NCI-H1092 (cell line): ENCODE results near the gene DENND5A.
"Not testable (repeated sequence)": the region's sequence is repeated elsewhere in the genome, so short reads cannot be mapped to it uniquely, and the experiment has no call there.

Source experiments
- DNase-seq: peaks from one replicate; lab custom pipeline; 2025; lab: John Stamatoyannopoulos, UW

Gene DENND5A

DNA sequence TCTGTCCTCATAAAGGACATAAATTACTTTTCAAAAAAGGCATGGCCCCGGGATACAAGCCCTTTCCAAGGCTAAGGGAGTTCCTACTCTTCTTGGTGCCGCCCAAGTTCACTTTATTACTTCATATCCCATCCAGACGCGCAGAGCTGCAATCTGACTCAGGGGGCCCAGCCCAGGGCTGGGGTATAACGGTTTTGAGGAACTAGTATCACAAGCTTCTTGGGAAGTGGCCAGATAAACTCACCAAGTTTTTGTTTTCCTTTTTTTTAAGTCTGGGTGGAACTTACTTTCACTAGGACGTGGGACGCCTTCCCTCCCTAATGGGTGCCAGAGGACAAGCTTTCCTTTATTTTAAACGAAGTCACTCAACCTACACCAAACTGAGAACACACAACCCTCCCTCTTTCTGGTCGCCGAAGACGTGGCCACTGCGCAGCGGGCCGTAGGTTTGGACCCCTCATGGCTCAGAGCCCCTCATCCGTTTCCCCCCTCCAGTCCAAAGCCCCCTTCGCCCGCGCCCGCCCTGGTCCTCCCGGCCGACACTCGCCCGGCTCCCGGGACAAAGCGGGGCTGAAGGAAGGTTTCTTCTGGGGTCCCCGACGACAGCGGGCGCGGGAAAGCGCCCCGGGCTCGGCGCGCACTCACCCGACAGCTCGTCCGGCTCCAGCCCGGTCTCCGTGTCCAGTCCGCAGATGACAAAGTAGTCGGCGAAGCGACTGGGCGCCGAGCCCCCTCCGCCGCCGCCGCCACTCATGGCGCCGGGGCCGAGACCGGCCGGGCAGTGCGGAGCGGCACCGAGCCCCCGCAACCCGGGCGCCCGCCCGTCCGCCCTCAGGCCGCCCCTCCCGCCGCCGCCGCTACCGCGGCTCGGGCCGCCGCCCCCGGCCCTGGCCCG lies 587 bp downstream of the DENND5A start:
- DNase-seq, result no peak

DNA sequence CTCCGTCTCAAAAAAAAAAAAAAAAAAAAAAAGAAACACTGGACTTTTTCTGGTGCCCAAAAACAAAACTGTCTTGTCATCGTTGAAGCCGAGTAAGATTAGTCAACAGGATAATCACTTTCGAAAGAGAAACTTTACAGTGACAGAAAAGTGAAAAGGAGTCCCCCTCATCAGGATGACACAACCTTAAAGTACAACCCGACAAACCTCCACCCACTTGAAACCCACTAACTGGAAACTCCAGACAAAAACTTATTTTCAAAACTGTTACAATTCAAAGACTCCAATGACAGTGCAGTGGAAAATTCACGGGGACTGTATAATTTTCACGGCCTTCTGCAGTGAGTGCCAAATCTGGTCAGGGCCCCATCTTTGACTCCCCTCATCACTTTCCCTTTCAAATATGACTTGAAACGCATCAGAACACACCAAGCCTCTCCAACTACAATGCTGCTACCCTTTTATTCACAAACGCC lies 1.3 kb downstream of the DENND5A start:
- no peak for DNase-seq

DNA sequence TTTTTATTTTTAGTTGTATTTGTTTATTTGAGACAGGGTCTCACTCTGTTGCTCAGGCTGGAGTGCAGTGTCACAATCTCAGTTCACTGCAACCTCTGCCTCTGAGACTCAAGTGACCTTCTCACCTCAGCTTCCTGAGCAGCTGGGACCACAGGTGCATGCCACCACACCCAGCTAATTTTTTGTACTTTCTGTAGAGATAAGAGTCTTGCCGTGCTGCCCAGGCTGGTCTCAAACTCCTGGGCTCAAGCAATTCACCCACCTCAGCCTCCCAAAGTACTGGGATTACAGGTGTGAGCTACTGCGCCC lies 4.4 kb downstream of the DENND5A start:
- not testable (repeated sequence) for DNase-seq

GRCh38 chr11:9259981-9260837 lies 4.9 kb downstream of the DENND5A start:
- no peak for DNase-seq

DNA sequence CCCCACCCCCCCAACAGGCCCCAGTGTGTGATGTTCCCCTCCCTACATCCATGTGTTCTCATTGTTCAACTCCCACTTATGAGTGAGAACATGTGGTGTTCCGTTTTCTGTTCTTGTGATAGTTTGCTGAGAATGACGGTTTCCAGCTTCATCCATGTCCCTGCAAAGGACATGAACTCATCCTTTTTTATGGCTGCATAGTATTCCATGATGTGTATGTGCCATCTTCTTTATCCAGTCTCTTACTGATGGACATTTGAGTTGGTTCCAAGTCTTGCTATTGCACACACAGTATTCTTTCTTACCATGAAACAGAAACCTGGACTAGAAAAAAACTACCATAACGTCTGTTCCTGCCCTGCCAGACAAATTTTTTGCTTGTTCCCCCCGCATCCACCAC lies 6.9 kb downstream of the DENND5A start:
- not testable (repeated sequence) for DNase-seq

DNA sequence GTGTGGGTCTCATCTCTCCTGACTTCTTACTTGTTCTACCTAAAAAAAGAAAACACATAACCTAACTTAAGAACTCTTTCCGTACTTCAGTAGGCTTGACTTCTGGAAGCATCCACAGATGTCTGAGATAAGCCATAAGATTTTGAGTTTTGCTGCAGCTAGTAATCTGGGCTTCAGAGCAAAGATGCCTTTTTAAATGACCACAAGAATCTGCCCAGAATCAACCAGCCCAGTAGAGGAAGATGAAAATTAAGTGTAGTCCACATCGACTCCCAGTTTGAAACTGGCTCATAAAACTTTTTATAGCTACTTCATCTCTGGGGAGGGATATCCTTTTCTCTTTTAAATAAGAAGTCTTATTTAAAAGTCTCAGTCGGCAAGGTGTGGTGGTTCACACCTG lies 10.7 kb downstream of the DENND5A start:
- no peak for DNase-seq

DNA sequence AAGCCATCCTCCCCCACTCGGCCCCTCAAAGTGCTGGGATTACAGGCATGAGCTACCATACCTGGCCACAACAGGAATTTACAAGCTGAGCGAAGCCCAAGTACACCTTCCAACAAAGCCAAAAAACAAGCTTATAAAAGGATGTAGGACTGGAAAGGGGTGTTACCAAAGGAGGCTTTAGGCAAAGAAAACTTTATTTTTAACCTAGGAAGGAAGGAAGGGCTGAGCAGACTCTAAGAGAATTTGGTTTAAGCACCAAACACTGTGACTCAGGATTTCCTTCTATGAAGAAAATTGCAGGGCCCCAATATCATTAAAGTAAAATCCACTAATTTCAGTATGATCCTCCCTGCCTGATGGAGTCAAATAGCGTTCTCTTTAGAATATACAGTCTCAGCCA lies 12.1 kb downstream of the DENND5A start:
- no peak for DNase-seq

- DNase-seq, result no peak
These were observed 13.8 kb downstream of the DENND5A start for GRCh38 chr11:9251311-9251710.

DNA sequence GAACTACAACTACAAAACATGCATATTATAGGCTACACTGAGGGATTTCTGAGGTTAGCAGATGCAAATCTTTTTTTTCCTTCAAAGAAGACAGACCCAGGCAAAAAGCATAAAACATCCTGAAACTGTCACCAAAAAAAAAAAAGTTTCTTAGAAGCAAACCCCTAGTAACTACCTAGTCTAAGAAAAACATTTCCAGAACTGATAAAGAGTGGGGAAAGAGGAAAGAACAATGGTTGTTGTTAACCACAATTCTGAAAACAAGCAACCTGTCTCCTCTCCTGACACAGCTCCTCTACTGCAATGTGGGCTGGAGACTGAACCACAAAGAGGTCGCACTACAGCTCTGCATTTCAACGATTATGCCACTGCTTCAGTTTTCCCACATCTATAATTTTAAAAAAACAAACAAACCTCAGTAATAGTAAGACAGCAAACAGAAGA lies 15.0 kb downstream of the DENND5A start:
- DNase-seq, result no peak

- no peak for DNase-seq
These were observed 15.9 kb downstream of the DENND5A start for GRCh38 chr11:9249252-9249651.

DNA sequence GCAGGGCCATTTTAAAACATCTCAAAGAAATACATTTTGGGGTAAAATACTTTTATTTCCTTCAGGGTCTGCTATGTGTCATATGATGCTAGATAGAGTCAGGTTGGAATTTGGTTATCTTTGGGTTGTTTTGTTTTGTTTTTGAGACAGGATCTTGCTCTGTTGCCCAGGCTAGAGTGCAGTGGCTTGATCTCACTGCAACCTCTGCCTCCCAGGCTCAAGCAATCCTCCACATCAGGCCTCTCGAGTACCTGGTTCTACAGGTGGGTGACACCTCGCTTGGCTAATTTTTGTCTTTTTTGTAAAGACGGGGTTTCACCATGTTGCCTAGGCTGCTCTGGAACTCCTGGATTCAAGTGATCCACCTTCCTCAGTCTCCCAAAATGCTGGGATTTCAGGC lies 17.3 kb downstream of the DENND5A start:
- no peak for DNase-seq

- not testable (repeated sequence) for DNase-seq
These were observed 28.9 kb downstream of the DENND5A start for GRCh38 chr11:9236242-9236641.

GRCh38 chr11:9232482-9232881 lies 32.7 kb downstream of the DENND5A start:
- no peak for DNase-seq

- DNase-seq, result no peak
These were observed 33.3 kb downstream of the DENND5A start for GRCh38 chr11:9231848-9232177.

DNA sequence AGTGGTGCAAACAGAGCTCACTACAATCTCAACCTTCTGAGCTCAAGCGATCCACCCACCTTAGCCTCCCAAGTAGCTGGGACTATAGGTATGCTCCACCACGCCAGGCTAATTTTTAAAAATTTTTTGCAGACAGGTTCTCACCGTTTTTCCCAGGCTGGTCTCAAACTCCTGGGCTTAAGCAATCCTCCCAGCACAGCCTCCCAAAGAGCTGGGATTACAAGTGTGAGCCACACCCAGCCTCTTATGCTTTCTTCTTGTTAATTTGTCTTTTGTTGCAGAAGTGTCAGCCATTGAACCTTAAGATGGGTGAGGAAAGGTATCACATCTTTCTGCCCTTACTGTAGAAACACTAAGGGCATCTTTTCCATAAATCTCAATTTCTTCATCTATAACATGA lies 34.9 kb downstream of the DENND5A start:
- DNase-seq, result no peak

DNA sequence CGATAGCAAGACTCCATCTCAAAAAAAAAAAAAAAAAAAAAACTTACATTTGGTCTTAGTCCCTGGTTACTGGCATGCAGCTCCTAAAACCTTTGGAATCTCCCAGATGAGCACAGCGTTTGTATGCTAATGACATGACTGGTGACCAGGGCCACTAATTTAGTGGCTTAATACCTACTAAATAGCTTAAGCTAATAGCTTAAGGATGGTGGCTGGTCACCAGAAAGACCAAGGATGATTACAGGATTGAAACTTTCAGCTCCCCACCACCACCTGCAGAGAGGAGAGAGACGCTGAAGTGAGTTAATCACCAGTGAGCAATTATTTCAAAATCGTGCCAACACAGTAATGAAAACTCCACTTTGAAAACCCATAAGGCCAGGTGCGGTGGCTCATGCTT lies 37.1 kb downstream of the DENND5A start:
- no peak for DNase-seq

DNA sequence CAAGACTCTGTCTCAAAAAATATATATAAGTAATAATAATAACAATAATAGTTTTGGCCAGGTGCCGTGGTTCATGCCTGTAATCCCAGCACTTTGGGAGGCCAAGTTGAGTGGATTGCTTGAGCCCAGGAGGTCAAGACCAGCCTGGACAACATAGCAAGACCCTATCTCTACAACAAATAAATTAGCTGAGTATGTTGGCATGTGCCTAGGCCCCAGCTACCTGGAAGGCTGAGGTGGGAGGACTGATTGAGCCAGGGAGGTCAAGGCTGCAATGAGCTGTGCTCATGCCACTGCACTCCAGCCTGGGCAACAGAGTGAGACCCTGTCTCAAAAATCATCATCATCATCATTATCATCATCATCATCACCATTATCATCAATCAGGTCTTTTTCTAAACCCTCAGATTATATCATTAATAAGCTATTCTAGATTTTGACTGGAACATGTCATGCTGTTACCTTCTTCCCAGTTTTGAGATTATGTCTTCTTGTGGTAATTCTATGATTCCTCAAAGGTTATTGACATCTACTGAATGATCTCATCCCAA lies 39.3 kb downstream of the DENND5A start:
- no peak for DNase-seq

DNA sequence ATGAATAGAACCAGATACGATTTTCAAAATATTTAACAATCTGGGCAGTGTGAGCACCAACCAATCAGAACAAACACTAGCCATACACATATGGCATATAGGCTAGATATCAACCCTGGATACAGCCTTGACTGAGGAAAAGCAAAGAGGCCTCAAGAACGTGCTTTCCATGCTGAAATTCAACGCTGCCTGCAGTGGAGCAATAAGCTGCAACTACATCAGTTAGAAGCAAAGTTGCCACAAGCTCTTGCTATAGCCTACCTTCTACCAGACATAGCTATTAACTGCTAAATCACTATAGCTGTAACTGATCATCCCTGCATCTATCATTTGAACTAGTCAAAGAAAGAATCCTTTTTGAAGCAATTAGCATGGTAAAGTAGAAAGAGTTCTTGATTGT lies 42.5 kb downstream of the DENND5A start:
- DNase-seq, result no peak

DNA sequence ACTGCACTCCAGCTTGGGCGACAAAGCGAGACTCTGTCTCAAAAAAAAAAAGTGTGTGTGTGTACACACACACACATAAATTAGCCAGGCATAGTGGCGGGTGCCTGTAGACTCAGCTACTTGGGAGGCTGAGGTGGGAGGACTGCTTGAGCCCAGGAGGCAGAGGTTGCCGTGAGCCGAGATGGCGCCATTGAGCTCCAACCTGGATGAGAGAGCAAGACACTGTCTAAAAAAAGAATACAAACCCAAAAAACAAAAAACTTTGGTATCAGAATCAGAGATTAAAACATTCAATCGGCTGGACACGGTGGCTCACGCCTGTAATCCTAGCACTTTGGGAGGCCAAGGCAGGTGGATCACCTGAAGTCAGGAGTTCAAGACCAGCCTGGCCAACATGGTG lies 44.3 kb downstream of the DENND5A start:
- not testable (repeated sequence) for DNase-seq

DNA sequence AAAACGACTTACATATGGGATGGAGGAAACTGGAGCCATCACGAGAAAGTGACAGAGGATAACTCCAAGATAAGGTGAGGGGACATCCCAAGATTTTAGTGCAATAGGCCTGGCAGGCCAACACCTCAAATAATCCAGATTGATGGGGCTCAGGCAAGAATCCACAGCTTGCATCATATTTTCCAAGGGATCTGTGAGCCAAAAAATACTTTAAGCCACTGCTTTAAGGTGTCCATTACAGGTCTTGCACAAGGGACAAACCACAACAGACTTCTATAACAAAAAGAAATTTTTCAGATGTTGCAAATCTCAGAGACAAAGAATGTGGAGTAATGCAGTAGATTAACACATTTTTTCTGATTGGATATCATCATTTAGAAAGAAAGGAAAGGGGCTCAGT lies 45.6 kb downstream of the DENND5A start:
- DNase-seq, result no peak

- DNase-seq, result no peak
These were observed 46.0 kb downstream of the DENND5A start for GRCh38 chr11:9219115-9219514.

GRCh38 chr11:9214765-9215164 lies 50.4 kb downstream of the DENND5A start:
- no peak for DNase-seq

DNA sequence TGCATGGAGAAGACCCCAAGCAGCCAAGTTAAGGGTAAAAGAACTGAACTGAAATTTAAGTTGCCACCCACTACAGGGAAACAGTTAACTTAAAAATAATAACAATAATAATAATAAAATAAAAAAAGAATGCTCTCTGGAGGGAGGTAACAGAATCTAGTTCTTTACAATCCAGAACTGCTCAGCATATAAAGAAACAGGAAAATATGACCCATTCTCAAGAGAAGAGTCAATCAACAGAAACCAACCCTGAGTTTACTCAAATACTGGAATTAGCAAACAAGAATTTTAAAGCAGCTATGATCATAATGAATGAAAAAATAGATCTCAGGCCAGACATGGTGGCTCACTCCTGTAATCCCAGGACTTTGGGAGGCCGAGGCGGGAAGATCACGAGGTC lies 53.8 kb downstream of the DENND5A start:
- DNase-seq, result no peak
